ENCODE measurements around the gene ADAT3.
"Not testable (repeated sequence)": the region's sequence is repeated elsewhere in the genome, so short reads cannot be mapped to it uniquely, and the experiment has no call there.

The ADAT3 gene

DNA sequence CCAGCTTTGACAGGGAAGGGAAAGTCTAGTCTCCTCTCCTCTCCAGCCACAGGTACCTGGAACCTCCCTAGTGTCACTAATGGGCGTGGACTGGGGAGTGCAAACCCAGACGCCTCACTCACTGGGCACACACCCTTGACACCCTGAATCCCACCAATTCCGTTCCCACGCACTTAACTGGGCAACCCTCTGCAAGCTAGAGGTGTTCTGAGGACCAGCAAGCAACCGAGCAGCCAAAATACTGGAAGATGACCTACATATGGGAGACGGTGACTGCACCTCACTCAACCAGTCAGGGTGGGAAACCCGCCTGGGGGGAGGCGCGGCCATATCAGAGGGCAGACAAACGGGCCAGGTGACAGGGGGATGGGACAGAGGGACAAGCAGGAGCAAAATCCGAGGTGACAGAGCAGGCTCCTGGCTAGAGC, 20.9 kb upstream of the ADAT3 start:
- no peak for DNase-seq

DNA sequence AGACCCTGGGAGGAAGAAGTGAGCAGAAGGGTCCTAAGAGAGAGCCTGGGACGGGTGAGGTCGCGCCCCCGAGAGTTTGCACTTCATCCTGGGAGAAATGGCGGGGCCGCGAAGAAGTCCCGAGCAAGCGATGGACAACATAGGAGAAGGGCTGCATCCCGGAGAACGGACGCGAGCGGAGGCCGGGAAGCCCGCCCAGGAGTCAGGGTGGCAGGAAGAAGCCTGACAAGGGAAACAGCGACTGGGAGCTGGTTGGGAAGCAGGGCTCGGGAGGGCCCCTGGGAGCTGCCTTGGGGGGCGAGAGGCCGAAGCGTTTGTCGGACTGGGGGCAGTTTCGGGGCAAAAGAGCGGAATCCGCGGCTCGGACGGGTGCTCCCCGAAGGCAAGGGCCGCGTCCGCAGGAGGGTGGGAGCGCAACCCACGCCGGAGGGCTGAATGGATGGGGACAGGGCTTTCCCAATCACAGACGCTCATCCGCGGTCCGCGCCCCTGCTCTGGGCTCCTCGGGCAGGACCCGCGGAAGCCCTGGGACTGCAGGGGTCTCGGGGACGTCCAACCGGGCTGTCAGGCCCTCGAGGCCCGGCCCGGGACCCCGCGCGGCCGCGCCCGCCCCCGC, 20.4 kb upstream of the ADAT3 start:
- DNase-seq, result no peak

DNA sequence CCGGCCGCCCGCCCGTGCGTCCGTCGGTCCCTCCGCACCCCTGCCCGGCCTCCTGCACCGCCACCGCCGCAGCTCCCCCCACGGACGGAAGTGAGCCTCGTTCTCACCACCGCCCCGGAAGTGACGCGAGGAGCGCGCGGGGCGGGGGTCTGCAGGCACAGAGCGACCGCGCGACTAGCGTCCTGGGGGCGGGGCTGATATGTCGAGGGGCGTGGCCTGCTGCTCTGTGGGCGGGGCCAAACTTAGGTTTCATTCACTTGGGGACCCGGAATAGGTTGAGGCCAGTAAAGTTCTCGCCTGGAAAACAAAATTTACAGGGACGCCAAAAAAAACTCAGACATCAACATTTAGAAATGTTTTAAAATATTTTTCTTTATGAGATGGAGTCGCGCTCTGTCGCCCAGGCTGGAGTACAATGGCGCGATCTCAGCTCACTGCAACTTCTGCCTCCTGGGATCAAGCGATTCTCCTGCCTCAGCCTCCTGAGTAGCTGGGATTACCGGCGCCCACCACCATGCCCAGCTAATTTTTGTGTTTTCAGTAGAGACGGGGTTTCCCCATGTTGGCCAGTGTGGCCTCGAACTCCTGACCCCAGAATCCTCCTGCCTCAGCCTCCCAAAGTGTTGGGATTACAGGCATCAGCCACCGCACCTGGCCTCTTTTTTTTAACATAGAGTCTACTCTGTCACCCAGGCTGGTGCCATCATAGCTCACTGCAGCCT, 19.6 kb upstream of the ADAT3 start, which contains the start of gene ABHD17A:
TSS of gene ABHD17A (minus strand) at position 99 of the 722 bp plus-strand sequence. CDS start 3,930 bp downstream, outside the sequence.
- DNase-seq, result peak; percentile 91

DNA sequence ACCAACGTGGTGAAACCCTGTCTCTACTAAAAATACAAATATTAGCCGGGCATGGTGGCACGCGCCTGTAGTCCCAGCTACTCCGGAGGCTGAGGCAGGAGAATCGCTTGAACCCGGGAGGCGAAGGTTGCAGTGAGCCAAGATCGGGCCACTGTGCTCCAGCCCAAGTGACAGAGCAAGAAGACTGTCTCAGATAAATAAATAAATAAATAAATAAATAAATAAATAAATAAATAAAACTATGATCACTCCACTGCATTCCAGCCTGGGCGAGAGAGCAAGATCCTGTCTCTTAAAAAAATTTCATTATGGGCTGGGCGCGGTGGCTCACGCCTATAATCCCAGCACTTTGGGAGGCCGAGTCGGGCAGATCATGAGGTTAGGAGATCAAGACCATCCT, 18.8 kb upstream of the ADAT3 start:
- not testable (repeated sequence) for DNase-seq

DNA sequence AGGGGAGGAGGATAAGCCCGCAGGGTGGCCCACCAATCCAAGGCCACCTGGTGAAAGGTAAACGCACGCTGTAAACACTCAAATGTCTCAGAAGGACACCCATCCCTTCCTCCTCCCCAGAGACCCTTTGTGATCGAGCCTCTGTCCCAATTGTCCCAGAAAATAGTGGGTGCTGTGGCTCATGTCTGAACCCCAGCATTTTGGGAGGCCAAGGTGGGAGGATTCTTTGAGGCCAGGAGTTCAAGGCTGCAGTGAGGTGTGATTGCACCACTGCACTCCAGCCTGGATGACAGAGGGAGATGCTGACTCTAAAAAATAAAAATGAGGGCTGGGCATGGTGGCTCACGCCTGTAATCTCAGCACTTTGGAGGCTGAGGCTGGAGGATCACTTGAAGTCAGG, 16.8 kb upstream of the ADAT3 start:
- no peak for DNase-seq

GRCh38 chr19:1889907-1890306, 15.3 kb upstream of the ADAT3 start:
- no peak for DNase-seq

DNA sequence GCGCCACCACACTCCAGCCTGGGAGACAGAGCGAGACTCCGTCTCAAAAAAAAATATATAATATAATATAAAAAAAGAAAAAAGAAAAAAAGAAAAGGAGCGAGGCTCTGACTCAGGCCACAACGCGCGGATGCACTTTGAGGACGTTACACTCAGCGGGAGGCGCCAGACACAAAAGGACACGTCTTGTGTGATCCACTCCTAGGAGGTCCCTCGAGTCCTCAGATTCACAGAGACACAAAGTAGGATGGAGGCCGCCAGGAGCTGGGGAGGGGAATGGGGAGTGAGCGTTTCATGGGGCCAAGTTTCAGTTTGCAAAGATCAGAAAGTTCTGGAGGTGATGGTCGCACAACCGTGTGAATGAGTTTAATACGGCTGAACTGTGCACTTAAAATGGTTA, 11.4 kb upstream of the ADAT3 start:
- no peak for DNase-seq

DNA sequence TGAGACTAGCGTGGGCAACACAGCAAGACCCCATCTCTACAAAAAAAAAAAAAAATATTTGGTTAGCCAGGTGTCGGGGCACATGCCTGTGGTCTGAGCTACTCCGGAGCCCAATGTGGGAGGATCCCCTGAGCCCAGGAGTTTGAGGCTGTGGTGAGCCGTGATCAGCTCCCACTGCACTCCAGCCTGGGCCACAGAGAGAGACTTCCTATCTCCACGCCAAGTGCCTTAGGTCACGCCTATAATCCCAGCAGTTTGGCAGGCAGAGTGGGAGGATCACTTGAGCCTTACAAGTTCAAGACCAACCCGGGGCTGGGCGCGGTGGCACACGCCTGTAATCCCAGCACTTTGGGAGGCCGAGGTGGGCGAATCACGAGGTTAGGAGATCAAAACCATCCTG, 8.7 kb upstream of the ADAT3 start:
- no peak for DNase-seq

GRCh38 chr19:1901940-1902404, 3.2 kb upstream of the ADAT3 start:
- DNase-seq, result no peak

GRCh38 chr19:1902923-1903322, 2.3 kb upstream of the ADAT3 start:
- no peak for DNase-seq

GRCh38 chr19:1904860-1905109, 414 bp upstream of the ADAT3 start:
- DNase-seq, result no peak

- no peak for DNase-seq
These were observed 720 bp downstream of the ADAT3 start for GRCh38 chr19:1905863-1906375.

DNA sequence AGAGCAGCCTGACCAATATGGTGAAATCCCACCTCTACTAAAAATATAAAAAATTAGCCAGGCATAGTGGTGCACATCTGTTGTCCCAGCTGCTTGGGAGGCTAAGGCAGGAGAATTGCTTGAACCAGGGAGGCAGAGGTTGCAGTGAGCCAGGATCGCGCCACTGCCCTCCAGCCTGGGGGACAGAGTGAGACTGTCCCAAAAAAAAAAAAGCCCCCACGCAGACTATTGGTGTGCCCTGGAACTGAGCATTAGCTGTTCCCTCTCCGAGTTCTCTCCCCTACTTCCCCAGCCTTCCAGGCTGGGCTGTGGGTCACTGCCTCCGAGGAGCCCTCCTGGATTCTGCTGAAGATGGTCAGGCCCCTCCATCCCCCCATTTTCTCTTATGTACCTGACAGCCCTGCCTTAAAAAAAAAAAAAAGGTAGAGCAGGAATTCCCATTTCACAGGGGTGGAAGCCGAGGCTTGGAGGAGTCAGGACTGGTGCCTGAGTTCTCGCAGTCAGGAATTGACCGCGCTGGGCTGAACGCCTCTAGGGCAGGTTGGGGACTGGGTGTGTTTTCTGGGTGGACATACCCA, 1.9 kb downstream of the ADAT3 start:
- DNase-seq, result no peak

GRCh38 chr19:1907563-1908363, 2.6 kb downstream of the ADAT3 start:
- no peak for DNase-seq

GRCh38 chr19:1908364-1908678, 3.1 kb downstream of the ADAT3 start:
- DNase-seq, result no peak

DNA sequence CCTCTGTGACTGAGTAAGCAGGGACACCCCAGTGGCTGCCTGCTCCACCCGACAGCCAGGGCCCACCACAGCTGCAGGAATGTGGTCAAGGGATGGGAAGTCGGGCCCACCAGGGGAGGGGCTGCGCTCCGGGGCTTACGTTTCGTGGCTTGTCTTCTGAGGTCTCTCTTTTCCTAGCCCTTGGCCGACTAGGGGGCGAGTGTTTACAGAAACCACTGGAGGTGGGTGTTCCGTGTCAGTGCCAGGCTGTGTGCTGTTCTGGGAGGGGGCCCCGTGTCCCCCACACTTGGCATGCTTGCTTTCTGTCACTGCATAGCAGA, 4.5 kb downstream of the ADAT3 start:
- no peak for DNase-seq

- DNase-seq, result no peak
These were observed 5.0 kb downstream of the ADAT3 start for GRCh38 chr19:1910177-1910576.

- no peak for DNase-seq
These were observed 5.9 kb downstream of the ADAT3 start for GRCh38 chr19:1911098-1911497.

DNA sequence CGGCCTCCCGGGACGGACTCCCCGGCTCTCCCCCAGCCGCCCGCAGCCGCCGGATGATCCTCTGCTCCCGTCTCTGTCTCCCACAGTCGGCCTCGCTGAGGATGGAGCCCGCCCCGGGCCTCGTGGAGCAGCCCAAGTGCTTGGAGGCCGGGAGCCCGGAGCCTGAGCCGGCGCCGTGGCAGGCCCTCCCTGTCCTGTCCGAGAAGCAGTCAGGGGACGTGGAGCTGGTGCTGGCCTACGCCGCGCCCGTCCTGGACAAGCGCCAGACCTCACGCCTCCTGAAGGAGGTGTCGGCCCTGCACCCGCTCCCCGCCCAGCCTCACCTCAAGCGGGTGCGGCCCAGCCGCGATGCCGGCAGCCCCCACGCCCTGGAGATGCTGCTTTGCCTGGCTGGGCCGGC, 6.8 kb downstream of the ADAT3 start:
- no peak for DNase-seq

- no peak for DNase-seq
These were observed 7.7 kb downstream of the ADAT3 start for GRCh38 chr19:1912760-1913505.

- no peak for DNase-seq
These were observed 8.8 kb downstream of the ADAT3 start for GRCh38 chr19:1913781-1914577.

DNA sequence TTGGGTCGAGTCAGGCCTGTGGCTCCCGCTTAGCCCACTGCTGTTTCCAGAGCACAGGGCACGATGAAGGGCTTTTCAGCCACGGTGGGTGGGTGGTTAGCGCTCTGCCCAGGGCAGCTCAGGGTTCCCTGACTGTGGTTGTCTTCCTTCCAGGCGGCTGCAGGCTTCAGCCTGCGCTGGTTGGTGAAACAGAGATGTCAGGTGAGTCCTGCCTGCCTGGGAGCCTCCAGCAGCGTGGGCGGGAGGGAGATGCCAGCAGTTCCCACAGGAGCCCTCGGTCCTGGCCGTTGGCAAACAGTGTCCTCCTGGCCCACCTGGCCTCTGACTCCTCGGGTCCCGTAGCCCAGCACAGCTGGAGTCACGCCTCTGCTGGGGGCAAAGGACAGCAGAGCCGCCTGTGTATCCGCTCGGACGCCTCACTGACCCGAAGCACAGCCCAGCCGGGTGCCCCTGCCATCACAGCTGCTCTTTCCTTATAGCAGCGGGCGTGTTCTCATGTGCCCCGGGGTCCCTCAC, 9.7 kb downstream of the ADAT3 start:
- DNase-seq, result no peak

Measured in EL (cell line).